ENCODE results near the gene BUD31. TPM values are rescaled to one million over a fixed set of nuclear protein-coding genes. Genes with fewer than 3 reads are reported as not detected.
A peak's percentile ranks its signal among the peaks of the same experiment; 100 is the strongest.

BUD31 gene
- total and polyA plus RNA-seq, 9 of the 15 experiments (the other 6 are each of a cell fraction or from before 2014, with no cell fraction given), result 105 to 342 (median 247) TPM

DNA sequence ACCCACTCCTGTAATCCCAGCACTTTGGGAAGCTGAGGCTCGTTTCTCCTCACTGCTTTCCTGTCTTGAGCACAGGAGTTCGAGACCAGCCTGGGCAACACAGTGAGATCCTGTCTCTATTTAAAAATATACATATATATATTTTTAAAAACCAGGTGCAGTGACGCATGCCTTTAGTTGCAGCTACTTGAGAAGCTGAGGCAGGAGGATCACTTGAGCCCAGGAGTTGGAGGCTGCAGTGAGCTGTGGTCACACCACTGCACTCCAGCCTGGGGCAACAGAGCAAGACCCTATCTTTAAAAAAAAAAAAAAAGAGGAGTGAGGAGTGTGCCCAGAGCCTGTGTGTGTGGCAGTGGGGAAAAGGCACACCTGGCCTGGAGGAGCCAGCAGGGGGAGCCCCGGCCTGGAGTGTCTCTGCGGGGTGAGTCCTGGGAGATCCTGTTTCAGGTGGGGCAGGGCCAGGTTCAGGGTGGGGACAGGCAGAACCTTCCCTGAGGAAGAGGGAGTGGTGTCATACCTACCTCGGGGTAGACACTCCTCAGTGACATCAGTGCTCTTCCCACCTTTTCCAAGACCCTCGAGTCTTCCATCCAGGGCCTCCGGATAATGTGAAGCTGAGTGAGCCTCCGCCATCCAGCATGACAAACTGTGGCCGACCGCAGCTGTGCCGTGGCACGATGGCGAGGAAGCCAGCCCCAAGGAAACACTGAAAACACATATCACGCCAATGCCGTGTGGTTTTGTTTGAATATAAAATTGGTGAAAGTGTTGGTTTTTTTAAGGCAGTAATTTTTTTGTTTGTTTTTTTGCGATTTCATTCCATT lies 43.2 kb upstream of the BUD31 start (continued):
- TF ChIP-seq, protein P1, sequence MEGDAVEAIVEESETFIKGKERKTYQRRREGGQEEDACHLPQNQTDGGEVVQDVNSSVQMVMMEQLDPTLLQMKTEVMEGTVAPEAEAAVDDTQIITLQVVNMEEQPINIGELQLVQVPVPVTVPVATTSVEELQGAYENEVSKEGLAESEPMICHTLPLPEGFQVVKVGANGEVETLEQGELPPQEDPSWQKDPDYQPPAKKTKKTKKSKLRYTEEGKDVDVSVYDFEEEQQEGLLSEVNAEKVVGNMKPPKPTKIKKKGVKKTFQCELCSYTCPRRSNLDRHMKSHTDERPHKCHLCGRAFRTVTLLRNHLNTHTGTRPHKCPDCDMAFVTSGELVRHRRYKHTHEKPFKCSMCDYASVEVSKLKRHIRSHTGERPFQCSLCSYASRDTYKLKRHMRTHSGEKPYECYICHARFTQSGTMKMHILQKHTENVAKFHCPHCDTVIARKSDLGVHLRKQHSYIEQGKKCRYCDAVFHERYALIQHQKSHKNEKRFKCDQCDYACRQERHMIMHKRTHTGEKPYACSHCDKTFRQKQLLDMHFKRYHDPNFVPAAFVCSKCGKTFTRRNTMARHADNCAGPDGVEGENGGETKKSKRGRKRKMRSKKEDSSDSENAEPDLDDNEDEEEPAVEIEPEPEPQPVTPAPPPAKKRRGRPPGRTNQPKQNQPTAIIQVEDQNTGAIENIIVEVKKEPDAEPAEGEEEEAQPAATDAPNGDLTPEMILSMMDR (IDR thresholded peaks at IDR 0.05 in 2 of 3, conservative IDR thresholded peaks at IDR 0.05 in 1 of 3; ENCODE audit: insufficient read depth in 2 of 3, low read depth in 1 of 3, low read length in 3 of 3), result peak; percentile 77 to 83 (median 78)
- TF ChIP-seq EP300 (IDR thresholded peaks at IDR 0.05; ENCODE audit: low read length) (no peak), BRD4 (IDR thresholded peaks at IDR 0.05) (no peak), GTF2F1 (IDR thresholded peaks at IDR 0.05; ENCODE audit: low read depth, low read length) (no peak), CBX1 (IDR thresholded peaks at IDR 0.05; ENCODE audit: low read depth) (no peak), DNMT1 (IDR thresholded peaks at IDR 0.05) (no peak), KLF1 (tag; IDR thresholded peaks at IDR 0.05) (no peak), ZBTB8A (IDR thresholded peaks at IDR 0.05; ENCODE audit: partially characterized antibody) (no peak), FOXK1 (CRISPR knock-in tag; IDR thresholded peaks at IDR 0.05; ENCODE audit: borderline replicate concordance) (no peak), ZNF121 (CRISPR knock-in tag; conservative IDR thresholded peaks at IDR 0.05) (peak; percentile 42; the same call in 1 of the 2 replicates), BRF1 (IDR thresholded peaks at IDR 0.05; ENCODE audit: borderline replicate concordance, extremely low read depth, insufficient read length) (no peak), SOX6 (IDR thresholded peaks at IDR 0.05) (0 out of 2 replicates have a peak, but pooled peaks have one; percentile 9)
- TF ChIP-seq, protein P2, sequence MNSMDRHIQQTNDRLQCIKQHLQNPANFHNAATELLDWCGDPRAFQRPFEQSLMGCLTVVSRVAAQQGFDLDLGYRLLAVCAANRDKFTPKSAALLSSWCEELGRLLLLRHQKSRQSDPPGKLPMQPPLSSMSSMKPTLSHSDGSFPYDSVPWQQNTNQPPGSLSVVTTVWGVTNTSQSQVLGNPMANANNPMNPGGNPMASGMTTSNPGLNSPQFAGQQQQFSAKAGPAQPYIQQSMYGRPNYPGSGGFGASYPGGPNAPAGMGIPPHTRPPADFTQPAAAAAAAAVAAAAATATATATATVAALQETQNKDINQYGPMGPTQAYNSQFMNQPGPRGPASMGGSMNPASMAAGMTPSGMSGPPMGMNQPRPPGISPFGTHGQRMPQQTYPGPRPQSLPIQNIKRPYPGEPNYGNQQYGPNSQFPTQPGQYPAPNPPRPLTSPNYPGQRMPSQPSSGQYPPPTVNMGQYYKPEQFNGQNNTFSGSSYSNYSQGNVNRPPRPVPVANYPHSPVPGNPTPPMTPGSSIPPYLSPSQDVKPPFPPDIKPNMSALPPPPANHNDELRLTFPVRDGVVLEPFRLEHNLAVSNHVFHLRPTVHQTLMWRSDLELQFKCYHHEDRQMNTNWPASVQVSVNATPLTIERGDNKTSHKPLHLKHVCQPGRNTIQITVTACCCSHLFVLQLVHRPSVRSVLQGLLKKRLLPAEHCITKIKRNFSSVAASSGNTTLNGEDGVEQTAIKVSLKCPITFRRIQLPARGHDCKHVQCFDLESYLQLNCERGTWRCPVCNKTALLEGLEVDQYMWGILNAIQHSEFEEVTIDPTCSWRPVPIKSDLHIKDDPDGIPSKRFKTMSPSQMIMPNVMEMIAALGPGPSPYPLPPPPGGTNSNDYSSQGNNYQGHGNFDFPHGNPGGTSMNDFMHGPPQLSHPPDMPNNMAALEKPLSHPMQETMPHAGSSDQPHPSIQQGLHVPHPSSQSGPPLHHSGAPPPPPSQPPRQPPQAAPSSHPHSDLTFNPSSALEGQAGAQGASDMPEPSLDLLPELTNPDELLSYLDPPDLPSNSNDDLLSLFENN (IDR thresholded peaks at IDR 0.05; ENCODE audit: low read depth in 2 of 2, low read length in 2 of 2), result no peak
- TF ChIP-seq, protein P3, sequence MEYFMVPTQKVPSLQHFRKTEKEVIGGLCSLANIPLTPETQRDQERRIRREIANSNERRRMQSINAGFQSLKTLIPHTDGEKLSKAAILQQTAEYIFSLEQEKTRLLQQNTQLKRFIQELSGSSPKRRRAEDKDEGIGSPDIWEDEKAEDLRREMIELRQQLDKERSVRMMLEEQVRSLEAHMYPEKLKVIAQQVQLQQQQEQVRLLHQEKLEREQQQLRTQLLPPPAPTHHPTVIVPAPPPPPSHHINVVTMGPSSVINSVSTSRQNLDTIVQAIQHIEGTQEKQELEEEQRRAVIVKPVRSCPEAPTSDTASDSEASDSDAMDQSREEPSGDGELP (CRISPR knock-in tag; IDR thresholded peaks at IDR 0.05; ENCODE audit: borderline replicate concordance), result peak; percentile 10; the same call in 1 of the 2 replicates
- TF ChIP-seq, protein P4, sequence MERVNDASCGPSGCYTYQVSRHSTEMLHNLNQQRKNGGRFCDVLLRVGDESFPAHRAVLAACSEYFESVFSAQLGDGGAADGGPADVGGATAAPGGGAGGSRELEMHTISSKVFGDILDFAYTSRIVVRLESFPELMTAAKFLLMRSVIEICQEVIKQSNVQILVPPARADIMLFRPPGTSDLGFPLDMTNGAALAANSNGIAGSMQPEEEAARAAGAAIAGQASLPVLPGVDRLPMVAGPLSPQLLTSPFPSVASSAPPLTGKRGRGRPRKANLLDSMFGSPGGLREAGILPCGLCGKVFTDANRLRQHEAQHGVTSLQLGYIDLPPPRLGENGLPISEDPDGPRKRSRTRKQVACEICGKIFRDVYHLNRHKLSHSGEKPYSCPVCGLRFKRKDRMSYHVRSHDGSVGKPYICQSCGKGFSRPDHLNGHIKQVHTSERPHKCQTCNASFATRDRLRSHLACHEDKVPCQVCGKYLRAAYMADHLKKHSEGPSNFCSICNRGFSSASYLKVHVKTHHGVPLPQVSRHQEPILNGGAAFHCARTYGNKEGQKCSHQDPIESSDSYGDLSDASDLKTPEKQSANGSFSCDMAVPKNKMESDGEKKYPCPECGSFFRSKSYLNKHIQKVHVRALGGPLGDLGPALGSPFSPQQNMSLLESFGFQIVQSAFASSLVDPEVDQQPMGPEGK (CRISPR knock-in tag; IDR thresholded peaks at IDR 0.05; ENCODE audit: borderline replicate concordance), result no peak
- TF ChIP-seq, protein P5, sequence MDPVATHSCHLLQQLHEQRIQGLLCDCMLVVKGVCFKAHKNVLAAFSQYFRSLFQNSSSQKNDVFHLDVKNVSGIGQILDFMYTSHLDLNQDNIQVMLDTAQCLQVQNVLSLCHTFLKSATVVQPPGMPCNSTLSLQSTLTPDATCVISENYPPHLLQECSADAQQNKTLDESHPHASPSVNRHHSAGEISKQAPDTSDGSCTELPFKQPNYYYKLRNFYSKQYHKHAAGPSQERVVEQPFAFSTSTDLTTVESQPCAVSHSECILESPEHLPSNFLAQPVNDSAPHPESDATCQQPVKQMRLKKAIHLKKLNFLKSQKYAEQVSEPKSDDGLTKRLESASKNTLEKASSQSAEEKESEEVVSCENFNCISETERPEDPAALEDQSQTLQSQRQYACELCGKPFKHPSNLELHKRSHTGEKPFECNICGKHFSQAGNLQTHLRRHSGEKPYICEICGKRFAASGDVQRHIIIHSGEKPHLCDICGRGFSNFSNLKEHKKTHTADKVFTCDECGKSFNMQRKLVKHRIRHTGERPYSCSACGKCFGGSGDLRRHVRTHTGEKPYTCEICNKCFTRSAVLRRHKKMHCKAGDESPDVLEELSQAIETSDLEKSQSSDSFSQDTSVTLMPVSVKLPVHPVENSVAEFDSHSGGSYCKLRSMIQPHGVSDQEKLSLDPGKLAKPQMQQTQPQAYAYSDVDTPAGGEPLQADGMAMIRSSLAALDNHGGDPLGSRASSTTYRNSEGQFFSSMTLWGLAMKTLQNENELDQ (CRISPR knock-in tag; IDR thresholded peaks at IDR 0.05; ENCODE audit: borderline replicate concordance), result no peak
